Stimulated activated CD4-positive, alpha-beta T cell treated with anti-CD3 and anti-CD28 coated beads, TNF-alpha, amount 100 ng/mL, for 1 hour (primary cell): Measurements from ENCODE around the gene CSNK1G1.
"Not testable (repeated sequence)": the region's sequence is repeated elsewhere in the genome, so short reads cannot be mapped to it uniquely, and the experiment has no call there.

Experiments
- DNase-seq, 3 donors: peaks; one replicate each; pipeline ENCODE4 v3.0.0-alpha.2; 2020; ENCODE audit warnings: low read depth in 3 of 3, low spot score in 1 of 3

CSNK1G1 gene

GRCh38 chr15:64246364-64247189 is 109.4 kb downstream of the CSNK1G1 start:
- no peak for DNase-seq

DNA sequence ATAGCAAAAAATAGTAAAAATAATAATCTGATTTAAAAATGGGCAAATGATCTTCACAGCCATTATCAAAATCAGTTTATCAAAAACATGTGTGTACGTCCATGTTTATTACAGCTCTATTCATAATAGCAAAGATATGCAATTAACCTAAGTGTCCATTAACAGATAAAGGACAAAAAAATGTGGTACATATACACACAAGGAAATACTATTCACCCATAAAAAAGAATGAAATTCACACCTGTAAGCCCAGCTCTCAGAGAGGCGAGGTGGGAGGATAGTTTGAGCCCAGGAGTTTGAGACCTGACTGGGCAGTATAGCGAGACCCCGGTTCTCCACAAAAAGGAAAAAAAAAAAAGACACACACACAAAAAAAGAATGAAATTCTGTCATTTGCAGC is 110.6 kb downstream of the CSNK1G1 start:
- no peak for DNase-seq

- DNase-seq = no peak
Measured at GRCh38 chr15:64237677-64238076, 118.3 kb downstream of the CSNK1G1 start.

DNA sequence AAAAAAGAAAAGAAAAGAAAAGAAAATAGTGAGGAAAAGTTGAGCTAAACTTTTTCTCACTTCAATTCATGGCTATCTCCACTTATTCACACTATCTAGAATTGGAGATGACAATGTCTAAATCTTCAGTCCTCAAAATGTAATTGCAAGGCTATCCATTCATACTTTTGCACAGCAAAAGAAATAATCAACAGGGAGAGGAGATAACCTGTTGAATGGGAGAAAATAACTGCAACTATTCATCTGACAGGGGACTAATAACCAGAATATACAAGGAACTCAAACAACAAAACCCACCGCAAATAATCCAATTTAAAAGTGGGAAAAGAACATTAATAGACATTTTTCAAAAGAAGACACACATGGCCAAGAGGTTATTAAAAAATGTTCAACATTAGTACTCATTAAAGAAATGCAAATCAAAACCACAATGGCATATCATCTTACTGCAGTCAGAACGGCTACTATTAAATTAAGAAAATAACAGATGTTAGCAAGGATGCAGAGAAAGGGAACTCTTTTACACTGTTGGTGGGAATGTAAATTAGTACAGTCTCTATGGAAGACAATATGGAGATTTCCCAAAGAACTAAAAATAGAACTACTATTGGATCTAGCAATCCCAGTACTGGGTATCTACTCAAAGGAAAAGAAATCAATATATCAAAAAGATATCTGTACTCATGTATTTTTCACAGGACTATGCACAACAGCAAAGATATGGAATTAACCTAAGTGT is 119.6 kb downstream of the CSNK1G1 start:
- no peak for DNase-seq

GRCh38 chr15:64235552-64235951 is 120.4 kb downstream of the CSNK1G1 start:
- no peak for DNase-seq

GRCh38 chr15:64233299-64233698 is 122.7 kb downstream of the CSNK1G1 start:
- DNase-seq = no peak

DNA sequence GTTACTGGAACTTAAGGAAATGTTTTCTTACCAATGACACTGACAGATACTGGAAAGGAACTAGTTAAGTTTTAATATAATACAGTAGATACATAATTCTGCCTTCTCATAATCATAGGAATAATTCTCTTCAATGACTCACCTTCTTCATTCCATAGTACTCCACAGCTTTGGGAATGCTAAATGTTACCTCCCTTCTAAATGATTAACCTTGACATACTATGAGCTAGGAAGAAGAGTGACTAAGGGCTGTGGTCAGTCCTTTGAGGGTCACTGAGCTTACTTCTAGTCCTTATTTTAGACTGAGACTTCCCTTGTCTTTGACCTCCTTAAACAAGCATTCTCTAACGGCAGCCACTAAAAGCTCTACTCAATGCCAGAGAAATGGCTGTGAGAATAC is 123.6 kb downstream of the CSNK1G1 start:
- DNase-seq = no peak

- DNase-seq = no peak
Measured at GRCh38 chr15:64229129-64229724, 126.7 kb downstream of the CSNK1G1 start.

- no peak for DNase-seq
Measured at GRCh38 chr15:64225804-64226203, 130.2 kb downstream of the CSNK1G1 start.

GRCh38 chr15:64224511-64224910 is 131.5 kb downstream of the CSNK1G1 start:
- DNase-seq = no peak

DNA sequence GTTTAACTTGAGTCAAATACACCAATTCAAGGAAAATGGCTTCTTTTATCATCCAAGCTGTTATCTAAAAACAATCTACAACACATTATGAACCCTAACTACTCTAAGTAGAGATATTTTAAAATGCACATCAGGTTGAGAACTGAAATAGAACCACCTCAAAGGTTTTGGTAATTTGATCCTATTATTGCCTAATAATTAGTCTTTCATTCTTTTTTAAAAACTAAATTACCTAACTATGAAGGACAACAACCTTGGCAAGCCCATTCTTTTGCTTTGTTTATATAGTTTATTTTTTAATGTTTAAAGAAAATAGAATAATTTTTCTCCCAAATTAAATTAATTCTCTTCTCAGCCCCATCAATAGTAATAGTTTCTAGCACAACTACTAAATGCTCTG is 132.1 kb downstream of the CSNK1G1 start:
- DNase-seq = no peak

GRCh38 chr15:64222573-64223366 is 133.2 kb downstream of the CSNK1G1 start:
- DNase-seq = no peak

DNA sequence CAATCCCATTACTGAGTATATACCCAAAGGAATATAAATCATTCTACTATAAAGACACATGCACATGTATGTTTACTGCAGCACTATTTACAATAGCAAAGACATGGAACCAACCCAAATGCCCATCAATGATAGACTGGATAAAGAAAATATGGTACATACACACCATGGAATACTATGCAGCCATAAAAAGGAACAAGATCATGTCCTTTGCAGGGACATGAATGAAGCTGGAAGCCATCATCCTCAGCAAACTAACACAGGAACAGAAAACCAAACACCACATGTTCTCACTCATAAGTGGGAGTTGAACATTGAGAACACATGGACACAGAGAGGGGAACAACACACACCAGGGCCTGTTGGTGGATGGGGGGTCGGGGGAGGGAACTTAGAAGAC is 134.1 kb downstream of the CSNK1G1 start:
- DNase-seq = not testable (repeated sequence)

- not testable (repeated sequence) for DNase-seq
Measured at GRCh38 chr15:64217429-64217750, 138.6 kb downstream of the CSNK1G1 start.

GRCh38 chr15:64216730-64217428 is 139.1 kb downstream of the CSNK1G1 start:
- no peak for DNase-seq

- no peak for DNase-seq
Measured at GRCh38 chr15:64216196-64216595, 139.8 kb downstream of the CSNK1G1 start.

DNA sequence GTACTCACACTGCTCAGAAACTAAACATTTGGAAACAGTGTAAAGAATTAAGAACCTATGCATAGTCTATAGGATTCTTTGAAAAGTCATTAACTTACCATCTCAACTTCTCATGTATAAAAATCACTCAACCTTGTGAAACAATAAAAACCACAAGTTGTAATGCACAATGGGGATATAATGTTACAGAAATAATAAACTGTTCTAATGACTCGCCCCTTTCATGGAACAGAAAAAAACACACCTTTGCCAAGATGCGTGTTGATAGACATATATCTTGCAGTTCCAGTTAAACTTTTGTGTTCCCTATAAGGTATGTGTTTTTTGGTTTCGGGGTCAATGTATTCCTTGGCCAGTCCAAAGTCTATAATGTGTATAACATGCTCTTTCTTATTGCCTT is 142.3 kb downstream of the CSNK1G1 start:
- DNase-seq = no peak

DNA sequence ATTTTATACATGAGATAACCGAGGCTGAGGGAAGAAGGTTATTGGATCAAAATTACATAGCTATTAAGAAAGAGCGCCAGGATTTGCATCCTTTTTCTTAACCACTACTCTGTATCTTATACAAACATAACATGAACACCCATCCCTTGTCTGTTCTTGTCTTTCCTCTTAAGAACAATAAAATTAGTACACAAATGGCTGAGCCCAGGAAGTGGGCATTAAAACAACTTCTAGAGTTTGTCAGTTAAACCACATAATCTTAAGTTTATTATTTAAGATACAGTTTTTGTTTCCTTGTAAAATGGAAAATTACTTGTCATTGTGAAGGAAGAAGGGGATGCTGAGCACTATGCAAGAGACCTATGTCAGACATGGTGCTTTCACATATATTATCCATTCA is 144.3 kb downstream of the CSNK1G1 start:
- no peak for DNase-seq

DNA sequence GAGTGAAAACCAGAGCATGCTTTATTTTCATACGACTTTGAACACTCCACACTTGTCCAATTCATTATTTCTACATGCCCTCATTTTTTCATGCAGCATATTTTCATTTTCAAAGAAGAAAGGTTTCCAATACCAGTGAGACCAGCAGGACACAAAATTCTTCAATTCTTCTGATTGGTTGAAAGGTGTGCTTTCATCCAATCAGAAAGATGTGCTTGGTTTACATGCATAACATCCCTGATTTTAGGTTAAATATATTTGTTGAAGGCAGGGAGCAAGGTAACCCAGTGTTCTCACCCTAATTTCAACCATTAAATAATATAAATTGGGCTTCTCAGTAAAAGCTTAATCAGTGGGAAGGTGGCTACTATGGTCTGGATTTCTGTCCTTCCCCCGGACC is 145.6 kb downstream of the CSNK1G1 start:
- no peak for DNase-seq

GRCh38 chr15:64209680-64210334 is 146.2 kb downstream of the CSNK1G1 start:
- DNase-seq = no peak
